ENCODE data around the gene ADAMTS12. TPM values are rescaled to one million over a fixed set of nuclear protein-coding genes. Genes with fewer than 3 reads are reported as not detected.

ADAMTS12 gene
- total and polyA plus RNA-seq, 2 of the 8 experiments (the other 6 are each of a cell fraction or from before 2014, with no cell fraction given), result 6.4 to 12.8 TPM

DNA sequence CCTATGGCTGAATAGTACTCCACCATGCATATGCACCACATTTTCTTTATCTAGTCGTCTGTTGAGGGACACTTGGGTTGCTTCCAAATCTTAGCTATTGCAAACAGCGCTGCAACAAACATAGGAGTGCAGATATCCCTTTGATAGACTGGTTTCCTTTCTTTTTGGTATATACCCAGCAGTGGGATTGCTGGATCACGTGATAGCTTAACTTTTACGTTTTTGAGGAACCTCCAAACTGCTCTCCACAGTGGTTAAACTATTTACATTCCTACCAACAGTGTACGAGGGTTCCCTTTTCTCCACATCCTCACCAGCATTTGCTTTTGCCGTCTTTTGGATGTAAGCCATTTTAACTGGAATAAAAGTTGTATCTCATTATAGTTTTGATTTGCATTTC, 308.5 kb downstream of the ADAMTS12 start (continued):
- TF ChIP-seq MAFK (IDR thresholded peaks at IDR 0.05; ENCODE audit: low read depth, low read length), result no peak
- TF ChIP-seq, protein P1, sequence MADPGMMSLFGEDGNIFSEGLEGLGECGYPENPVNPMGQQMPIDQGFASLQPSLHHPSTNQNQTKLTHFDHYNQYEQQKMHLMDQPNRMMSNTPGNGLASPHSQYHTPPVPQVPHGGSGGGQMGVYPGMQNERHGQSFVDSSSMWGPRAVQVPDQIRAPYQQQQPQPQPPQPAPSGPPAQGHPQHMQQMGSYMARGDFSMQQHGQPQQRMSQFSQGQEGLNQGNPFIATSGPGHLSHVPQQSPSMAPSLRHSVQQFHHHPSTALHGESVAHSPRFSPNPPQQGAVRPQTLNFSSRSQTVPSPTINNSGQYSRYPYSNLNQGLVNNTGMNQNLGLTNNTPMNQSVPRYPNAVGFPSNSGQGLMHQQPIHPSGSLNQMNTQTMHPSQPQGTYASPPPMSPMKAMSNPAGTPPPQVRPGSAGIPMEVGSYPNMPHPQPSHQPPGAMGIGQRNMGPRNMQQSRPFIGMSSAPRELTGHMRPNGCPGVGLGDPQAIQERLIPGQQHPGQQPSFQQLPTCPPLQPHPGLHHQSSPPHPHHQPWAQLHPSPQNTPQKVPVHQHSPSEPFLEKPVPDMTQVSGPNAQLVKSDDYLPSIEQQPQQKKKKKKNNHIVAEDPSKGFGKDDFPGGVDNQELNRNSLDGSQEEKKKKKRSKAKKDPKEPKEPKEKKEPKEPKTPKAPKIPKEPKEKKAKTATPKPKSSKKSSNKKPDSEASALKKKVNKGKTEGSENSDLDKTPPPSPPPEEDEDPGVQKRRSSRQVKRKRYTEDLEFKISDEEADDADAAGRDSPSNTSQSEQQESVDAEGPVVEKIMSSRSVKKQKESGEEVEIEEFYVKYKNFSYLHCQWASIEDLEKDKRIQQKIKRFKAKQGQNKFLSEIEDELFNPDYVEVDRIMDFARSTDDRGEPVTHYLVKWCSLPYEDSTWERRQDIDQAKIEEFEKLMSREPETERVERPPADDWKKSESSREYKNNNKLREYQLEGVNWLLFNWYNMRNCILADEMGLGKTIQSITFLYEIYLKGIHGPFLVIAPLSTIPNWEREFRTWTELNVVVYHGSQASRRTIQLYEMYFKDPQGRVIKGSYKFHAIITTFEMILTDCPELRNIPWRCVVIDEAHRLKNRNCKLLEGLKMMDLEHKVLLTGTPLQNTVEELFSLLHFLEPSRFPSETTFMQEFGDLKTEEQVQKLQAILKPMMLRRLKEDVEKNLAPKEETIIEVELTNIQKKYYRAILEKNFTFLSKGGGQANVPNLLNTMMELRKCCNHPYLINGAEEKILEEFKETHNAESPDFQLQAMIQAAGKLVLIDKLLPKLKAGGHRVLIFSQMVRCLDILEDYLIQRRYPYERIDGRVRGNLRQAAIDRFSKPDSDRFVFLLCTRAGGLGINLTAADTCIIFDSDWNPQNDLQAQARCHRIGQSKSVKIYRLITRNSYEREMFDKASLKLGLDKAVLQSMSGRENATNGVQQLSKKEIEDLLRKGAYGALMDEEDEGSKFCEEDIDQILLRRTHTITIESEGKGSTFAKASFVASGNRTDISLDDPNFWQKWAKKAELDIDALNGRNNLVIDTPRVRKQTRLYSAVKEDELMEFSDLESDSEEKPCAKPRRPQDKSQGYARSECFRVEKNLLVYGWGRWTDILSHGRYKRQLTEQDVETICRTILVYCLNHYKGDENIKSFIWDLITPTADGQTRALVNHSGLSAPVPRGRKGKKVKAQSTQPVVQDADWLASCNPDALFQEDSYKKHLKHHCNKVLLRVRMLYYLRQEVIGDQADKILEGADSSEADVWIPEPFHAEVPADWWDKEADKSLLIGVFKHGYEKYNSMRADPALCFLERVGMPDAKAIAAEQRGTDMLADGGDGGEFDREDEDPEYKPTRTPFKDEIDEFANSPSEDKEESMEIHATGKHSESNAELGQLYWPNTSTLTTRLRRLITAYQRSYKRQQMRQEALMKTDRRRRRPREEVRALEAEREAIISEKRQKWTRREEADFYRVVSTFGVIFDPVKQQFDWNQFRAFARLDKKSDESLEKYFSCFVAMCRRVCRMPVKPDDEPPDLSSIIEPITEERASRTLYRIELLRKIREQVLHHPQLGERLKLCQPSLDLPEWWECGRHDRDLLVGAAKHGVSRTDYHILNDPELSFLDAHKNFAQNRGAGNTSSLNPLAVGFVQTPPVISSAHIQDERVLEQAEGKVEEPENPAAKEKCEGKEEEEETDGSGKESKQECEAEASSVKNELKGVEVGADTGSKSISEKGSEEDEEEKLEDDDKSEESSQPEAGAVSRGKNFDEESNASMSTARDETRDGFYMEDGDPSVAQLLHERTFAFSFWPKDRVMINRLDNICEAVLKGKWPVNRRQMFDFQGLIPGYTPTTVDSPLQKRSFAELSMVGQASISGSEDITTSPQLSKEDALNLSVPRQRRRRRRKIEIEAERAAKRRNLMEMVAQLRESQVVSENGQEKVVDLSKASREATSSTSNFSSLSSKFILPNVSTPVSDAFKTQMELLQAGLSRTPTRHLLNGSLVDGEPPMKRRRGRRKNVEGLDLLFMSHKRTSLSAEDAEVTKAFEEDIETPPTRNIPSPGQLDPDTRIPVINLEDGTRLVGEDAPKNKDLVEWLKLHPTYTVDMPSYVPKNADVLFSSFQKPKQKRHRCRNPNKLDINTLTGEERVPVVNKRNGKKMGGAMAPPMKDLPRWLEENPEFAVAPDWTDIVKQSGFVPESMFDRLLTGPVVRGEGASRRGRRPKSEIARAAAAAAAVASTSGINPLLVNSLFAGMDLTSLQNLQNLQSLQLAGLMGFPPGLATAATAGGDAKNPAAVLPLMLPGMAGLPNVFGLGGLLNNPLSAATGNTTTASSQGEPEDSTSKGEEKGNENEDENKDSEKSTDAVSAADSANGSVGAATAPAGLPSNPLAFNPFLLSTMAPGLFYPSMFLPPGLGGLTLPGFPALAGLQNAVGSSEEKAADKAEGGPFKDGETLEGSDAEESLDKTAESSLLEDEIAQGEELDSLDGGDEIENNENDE (IDR thresholded peaks at IDR 0.05; ENCODE audit: insufficient replicate concordance, low read length), result no peak
- no peak for TF ChIP-seq BRCA1 (IDR thresholded peaks at IDR 0.05; ENCODE audit: low read depth, low read length)
- TF ChIP-seq SRF (IDR thresholded peaks at IDR 0.05; ENCODE audit: low read depth, low read length), result no peak
- TF ChIP-seq SIX5 (IDR thresholded peaks at IDR 0.05; ENCODE audit: low read depth, low read length), result no peak
- no peak for TF ChIP-seq RBBP5 (IDR thresholded peaks at IDR 0.05; ENCODE audit: borderline replicate concordance, low read depth, low read length)
- TF ChIP-seq TAF1 (IDR thresholded peaks at IDR 0.05; ENCODE audit: low read depth, low read length), result no peak
- no peak for TF ChIP-seq POLR2A (IDR thresholded peaks at IDR 0.05; ENCODE audit: control extremely low read depth in 1 of 2, low read depth in 2 of 2, low read length in 2 of 2)

All from H1 (cell line).